ENCODE data around the gene DNASE1L1. TPM values are rescaled to one million over a fixed set of nuclear protein-coding genes. Genes with fewer than 3 reads are reported as not detected.
A peak's percentile ranks its signal among the peaks of the same experiment; 100 is the strongest.

The DNASE1L1 gene
- total RNA-seq, 4 donors from 2014 or later = 15.9 to 156 (median 36.9) TPM

DNA sequence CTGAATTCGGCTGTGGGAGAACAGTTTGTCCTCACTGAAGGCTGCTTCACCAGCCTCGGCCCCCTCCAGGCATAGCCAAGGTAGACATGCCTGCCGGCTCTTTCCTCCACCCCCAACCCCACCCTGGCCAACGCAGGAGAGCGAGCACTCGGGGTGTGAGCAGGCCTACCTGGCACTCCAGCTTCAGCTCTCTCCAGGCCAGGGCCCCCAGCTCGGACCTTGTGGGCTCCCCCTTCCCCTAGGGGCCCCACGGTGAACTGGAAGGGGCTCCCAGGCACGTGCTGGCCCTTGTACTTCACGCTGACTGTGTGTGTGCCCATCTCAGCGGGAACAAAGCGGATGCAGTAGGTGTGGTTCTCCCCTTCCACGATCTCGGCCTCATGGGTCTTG, 57.0 kb downstream of the DNASE1L1 start:
- Histone ChIP-seq H3K36me3 (peaks cover 0 to 5% (median 0%) of the 10 kb centered on the region in 4 donors), H3K4me3 (no peak overlapping the region), H3K27me3 (no peaks in the 10 kb centered on the region), H3K27ac (peak overlapping the region; percentile 40 to 99 (median 64)), H3K4me1 (peaks cover 0 to 11% (median 5%) of the 10 kb centered on the region in 4 donors), H3K9me3 (no peaks in the 10 kb centered on the region)
- WGBS, 2 donors (ENCODE audit: low coverage in 1 of 2) = 89% methylated on average over 5 of the region's 14 CpGs; no CpG with 5 or more reads in 1 of the 2 donors
- in situ Hi-C loops (cut with MboI; ENCODE audit: low pct_ligation_motif_present in 1 of 4, low pct_unique_long_range_greater_than_20kb in 1 of 4, low sequenced_read_pairs in 3 of 4) (no loop called here), intact Hi-C loops (cut with DNase I; ENCODE audit: low total_unique reads) (loop anchor here (5.0 kb wide), 1 partner anchor 45 kb away; the partner anchor contains the start of gene RPL10)
- no peak for TF ChIP-seq EP300 (IDR thresholded peaks at IDR 0.05; ENCODE audit: low read depth)
- TF ChIP-seq CTCF (IDR thresholded peaks at IDR 0.05) = no peak
- no peak for TF ChIP-seq POLR2AphosphoS5 (IDR thresholded peaks at IDR 0.05)
- TF ChIP-seq POLR2A (IDR thresholded peaks at IDR 0.05) = no peak
- peak; percentile 7 for DNase-seq

Small RNAs within 50 kb of the gene (small RNA-seq; reads per million reads assigned to genes)
- gene MIR6858 (0 to 0.56 (median 0.39) reads per million in 4 donors), gene SNORA70 (0 reads per million in 4 donors)

Other genes starting within 250 kb of the DNASE1L1 start
- not detected for gene OPN1MW, start 226.7 kb downstream of the DNASE1L1 start, total RNA-seq
- not detected for gene OPN1MW2, start 189.5 kb downstream of the DNASE1L1 start, total RNA-seq
- gene OPN1MW3, start 151.7 kb downstream of the DNASE1L1 start, total RNA-seq = not detected
- gene TEX28, start 114.1 kb downstream of the DNASE1L1 start, total RNA-seq = not detected
- gene TKTL1, start 113.5 kb downstream of the DNASE1L1 start, total RNA-seq = not detected
- 1,000 to 10,000 TPM in 2 of 4 donors, 100 to 1,000 TPM in 2; 632 to 3,163 (median 1,262) TPM for gene FLNA, start 34.6 kb downstream of the DNASE1L1 start, total RNA-seq
- gene EMD, start 30.0 kb downstream of the DNASE1L1 start, total RNA-seq = 10 to 100 TPM; 27.3 to 89.8 (median 55.5) TPM
- 1,000 to 10,000 TPM; 1,352 to 4,861 (median 3,415) TPM for gene RPL10, start 10.9 kb downstream of the DNASE1L1 start, total RNA-seq
- 100 to 1,000 TPM in 2 of 4 donors, 10 to 100 TPM in 2; 46.7 to 495 (median 101) TPM for gene TAFAZZIN, start 2.3 kb upstream of the DNASE1L1 start, total RNA-seq
- 100 to 1,000 TPM in 1 of 4 donors, 10 to 100 TPM in 3; 26.5 to 118 (median 61.7) TPM for gene ATP6AP1, start 19.4 kb upstream of the DNASE1L1 start, total RNA-seq
- 100 to 1,000 TPM in 3 of 4 donors, 10 to 100 TPM in 1; 86.6 to 173 (median 119) TPM for gene GDI1, start 27.9 kb upstream of the DNASE1L1 start, total RNA-seq
- 100 to 1,000 TPM in 1 of 4 donors, 10 to 100 TPM in 3; 39.9 to 130 (median 52.0) TPM for gene FAM50A, start 34.9 kb upstream of the DNASE1L1 start, total RNA-seq
- 100 to 1,000 TPM in 1 of 4 donors, 10 to 100 TPM in 3; 17.3 to 128 (median 52.8) TPM for gene PLXNA3, start 49.0 kb upstream of the DNASE1L1 start, total RNA-seq
- gene LAGE3, start 70.0 kb upstream of the DNASE1L1 start, total RNA-seq = 10 to 100 TPM in 2 of 4 donors, 1 to 10 TPM in 1, not detected in 1; 3.0 to 28.4 (median 23.3) TPM
- 10 to 100 TPM; 19.9 to 50.7 (median 42.7) TPM for gene UBL4A, start 77.4 kb upstream of the DNASE1L1 start, total RNA-seq
- gene SLC10A3, start 81.4 kb upstream of the DNASE1L1 start, total RNA-seq = 100 to 1,000 TPM in 1 of 4 donors, 10 to 100 TPM in 3; 26.7 to 117 (median 34.4) TPM
- gene FAM3A, start 107.0 kb upstream of the DNASE1L1 start, total RNA-seq = 100 to 1,000 TPM in 1 of 4 donors, 10 to 100 TPM in 3; 62.7 to 112 (median 72.5) TPM
- gene G6PD, start 137.6 kb upstream of the DNASE1L1 start, total RNA-seq = 10 to 100 TPM in 3 of 4 donors, 1 to 10 TPM in 1; 7.4 to 24.4 (median 19.3) TPM
- 10 to 100 TPM; 12.2 to 61.1 (median 25.1) TPM for gene IKBKG, start 138.4 kb upstream of the DNASE1L1 start, total RNA-seq
- gene CTAG1A, start 175.9 kb upstream of the DNASE1L1 start, total RNA-seq = not detected
- not detected for gene CTAG1B, start 210.0 kb upstream of the DNASE1L1 start, total RNA-seq
- not detected for gene CTAG2, start 244.3 kb upstream of the DNASE1L1 start, total RNA-seq

Measured in transverse colon (tissue), 4 donors.